ENCODE measurements around the gene E2F6.

E2F6 gene

DNA sequence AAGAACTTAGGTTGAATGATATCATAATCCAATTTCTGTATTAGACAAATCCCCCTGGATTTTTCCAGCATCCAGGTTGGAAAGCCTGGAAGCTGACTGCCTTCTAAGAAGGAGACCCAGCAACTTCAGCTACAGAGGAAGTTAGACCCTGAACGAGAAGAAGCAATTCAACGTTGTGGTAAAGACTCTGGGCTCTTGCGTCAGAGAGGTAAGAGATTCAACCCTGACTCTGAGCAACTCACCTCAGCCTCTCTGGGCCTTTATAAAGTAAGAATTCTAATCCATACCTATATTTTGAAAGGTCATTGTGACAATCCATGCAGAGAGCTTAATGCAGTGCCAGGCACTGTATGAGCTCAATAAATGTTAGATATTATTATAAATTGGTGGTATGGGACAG, 9.7 kb downstream of the E2F6 start:
- no peak for DNase-seq

DNA sequence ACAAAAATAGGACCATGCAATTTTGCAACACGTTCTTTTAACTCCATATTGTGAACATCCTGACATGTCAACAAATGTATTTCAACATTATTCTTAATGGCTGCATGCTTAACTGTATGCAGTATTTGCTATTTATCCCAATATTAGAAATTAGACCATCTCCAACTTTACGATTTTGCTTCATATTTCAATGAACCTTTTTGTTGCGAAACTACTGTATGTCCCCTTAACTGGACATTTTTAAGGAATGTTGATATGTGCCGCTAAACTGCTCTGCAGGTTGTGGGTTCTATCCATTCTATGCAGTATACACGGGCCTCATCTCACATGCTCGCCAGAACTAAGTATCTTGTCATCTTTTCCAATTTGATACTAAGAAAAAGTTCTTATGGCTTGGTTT, 11.1 kb downstream of the E2F6 start:
- no peak for DNase-seq

DNA sequence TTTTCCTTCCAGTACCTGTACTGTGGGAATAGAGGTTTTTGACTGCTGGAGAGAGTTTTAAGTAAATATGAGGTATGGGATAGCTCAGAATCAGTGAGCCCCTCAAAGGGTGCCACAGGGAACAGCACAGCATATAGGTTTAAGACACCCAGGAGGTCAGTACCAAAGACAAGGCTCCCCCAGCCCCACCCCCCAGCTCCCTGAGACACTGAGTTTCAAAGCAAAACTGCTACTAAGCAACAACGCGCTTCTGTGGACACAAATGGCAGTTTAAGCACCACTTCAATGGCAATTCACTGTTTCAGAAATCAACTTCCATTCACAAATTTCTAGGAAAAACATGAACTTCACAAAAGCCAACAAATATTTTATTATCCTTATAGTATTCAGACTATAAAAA, 15.2 kb downstream of the E2F6 start:
- DNase-seq = no peak

DNA sequence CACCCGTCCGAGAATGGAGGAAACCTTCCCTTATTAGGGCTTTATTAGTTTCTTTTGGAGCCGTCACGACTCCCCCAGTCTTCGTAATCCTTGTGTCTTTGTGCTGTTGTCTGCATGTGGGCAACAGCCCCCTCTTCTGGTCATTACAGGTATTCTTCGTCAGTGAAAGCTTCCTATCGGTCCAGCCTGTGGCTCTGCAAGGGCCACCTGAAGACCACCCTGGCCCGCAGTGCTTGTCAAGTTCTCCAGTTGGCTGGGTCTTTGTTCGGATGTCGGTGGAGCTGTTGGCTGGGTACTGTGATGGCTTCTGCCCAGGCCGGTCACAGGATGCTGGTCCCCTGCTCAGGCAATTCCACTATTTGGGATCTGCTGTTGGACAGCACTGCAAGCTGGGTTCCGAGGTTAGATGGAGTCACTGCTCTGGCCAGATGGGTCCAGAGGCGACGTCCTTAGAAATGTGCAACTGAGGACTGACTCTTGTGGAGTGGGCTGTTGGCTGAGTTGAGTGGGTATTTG, 19.2 kb downstream of the E2F6 start:
- DNase-seq = peak; percentile 7

DNA sequence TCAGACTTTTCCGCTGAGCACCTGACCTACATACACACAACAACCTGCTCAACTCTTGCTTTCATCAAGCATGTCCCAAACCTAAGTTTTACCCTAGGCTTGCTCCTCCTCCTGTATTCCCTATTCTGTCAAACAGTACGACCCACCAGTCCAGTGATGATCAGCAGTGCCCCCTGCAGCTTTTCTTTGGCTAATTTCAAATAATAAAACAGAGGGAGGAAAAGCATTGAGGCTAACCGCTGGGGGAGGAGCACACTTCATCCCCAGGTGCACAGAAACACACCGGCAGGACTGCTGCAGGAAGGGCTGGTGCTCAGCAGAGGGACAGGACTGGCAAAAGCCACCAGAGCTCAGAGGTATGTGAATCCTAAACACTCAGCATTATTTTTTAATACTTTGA, 21.2 kb downstream of the E2F6 start:
- no peak for DNase-seq

DNA sequence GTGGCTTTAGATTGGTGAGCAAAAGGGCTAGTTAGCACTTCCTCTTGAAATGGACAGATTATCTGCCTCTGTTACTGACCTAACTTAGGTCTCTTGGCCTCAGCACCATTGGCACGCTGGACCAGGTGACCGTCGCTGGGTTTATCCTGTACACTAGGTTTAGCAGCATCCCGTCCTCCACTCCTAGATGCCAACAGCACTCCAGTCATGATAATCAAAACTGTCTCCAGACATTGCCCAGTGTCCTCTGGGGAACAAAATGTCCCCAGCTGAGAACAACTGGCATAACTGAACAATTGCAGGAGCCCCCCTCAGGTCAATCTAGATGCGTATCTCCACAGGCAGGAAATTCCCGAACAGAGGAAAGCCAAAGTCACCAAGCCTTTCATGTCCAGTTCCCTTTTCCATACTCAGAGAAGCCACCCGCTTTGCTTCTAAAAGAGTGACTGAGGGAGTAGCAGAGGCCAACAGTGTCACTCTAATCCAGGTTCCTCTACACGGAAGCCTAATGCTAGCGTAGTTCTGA, 27.3 kb downstream of the E2F6 start:
- no peak for DNase-seq

DNA sequence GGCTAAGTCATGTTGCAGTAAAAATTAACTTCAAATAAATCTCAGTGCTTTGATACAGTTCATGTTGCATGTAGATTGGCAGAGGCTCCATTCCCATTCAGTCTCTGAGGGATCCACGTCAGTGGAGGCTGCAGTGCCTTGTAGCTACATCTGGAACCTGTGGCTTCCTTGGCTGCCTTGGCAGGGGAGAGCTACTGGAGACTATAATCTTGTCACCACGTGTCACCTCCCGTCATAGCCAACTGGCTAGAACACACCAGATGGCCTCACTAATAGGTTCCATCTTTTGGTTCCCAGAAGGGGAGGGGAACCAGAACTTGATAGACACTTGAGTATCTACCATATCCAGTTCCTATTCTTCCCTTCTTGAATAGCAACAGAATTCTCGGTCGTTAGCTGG, 28.4 kb downstream of the E2F6 start:
- peak; percentile 22 for DNase-seq

DNA sequence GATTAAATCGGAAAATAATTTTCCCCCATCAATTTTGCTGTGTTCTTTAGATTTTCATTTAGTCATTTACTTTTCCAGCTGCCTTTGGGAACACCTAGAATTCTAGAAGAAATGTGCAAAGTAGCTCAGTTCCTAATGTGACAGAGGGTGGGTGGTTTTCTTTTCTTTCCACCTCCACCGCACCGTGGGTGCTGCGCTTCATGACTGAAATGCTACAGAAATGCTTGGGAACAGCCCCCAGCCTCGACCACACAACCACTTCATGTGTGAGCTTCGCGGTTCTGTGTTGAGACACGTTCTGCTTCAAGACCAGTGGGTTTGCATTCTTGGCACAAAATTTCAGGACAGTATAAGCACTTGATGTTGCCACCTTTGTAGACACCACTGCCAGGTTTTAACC, 30.9 kb downstream of the E2F6 start:
- no peak for DNase-seq

DNA sequence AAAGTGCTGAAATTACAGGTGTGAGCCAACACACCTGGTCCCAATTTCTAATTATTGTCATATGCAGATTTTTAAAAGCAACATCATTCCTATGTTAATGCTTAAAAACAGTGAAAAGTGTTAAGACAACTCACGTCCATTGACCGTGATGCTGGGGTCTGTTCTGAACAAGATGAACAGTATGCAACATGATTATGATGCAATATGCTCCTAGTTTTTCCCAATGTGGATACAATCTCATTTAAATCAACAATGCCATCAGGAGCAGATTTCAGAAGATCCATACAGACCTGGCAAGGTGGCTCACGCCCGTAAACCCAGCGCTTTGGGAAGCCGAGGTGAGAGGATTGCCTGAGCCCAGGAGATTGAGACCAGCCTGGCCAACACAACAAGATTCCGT, 31.5 kb downstream of the E2F6 start:
- no peak for DNase-seq

DNA sequence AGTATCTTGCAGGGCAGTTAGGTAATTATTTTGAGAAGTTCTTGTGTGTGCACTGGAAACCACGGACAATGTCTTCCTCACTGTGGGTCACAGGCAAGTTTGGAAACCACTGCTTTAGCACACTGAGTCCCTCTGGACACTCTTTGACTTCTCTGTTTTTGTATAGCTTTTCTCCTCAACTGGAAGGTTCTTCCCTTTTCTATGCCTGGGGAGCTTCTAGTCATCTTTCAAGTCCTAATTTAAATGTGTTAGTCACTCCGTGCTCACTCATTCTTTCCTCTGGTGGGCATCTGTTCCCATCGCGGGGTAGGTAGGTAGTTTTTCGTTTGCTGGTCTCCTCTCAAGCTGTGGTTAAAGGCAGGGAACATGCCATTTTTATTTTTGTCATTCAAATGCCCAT, 32.1 kb downstream of the E2F6 start:
- no peak for DNase-seq

DNA sequence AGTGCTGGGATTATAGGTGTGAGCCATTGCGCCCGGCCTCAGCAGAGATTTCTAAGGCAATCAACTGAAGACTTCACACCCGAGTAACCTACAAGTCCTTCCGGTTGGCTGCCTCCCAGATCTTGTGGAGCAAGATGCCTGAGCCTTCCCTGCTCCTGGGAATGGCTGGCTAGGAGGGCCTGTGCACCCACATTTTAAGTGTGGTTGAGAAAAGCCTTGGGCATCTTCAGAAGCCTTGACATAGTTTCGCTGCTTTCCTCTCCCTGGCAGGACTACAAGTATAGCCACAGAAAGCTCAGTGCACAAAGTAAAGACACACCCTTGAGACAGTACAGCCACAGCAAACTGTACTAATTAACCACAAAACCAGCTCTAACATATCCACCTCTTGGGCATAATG, 35.2 kb downstream of the E2F6 start:
- DNase-seq = no peak

DNA sequence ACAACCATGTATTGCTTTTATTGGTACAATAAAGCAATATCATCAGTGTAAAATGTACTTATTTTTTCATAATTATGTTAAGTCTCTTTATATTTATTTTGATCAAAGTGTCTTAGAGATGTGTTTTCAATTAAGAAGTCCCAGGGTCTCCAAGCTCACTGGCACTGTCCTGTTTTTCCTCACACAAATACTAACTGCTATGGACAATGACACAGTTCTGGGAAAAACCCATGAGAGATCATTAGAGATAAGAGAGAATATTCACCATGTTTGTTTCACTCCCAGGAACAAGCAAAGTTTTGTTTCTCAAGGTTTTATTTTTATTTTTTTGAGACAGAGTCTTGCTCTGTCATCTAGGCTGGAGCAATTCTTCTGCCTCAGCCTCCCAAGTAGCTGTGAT, 38.7 kb downstream of the E2F6 start:
- DNase-seq = no peak

DNA sequence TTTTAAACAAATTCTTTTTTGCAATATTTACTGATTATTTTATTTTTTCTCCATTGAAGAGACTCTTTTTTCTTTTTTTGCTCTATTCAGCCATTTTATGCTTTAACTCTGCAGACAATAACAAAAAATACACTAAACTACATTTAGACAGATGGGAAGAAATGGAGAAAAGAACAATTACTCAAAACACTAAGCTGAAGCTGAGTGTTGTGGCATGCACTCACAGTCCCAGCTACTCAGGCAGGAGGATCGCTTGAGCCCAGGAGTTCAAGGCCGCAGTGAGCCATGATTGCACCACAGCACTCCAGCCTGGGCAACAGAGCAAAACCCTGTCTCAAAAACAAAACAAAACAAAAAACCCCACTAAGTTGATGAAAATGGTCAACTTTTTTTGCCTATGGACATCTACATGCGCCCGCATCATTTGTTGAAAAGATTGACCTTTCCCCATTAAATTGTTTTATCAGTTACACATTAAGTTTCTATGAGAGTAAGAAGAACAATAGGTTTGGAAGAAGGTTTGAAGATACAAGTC, 43.0 kb downstream of the E2F6 start:
- DNase-seq = no peak

DNA sequence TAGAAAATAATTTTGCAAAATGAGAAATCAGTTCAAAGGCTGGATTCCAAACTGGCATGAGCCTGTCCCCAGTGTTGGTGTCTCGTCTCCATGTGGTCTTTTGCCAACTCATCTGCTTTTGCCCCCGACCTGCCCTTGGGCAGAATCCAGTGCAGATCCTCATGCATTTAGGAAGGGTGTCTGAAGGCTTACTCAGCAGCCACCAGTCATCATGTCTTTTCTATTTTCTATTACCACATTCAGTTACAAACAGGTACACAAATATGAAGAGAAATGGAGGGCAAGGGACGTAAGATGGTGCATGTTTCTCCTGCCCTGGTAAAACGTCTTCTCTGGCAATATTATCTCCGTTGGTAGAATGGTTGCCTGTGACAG, 43.5 kb downstream of the E2F6 start:
- DNase-seq = no peak

DNA sequence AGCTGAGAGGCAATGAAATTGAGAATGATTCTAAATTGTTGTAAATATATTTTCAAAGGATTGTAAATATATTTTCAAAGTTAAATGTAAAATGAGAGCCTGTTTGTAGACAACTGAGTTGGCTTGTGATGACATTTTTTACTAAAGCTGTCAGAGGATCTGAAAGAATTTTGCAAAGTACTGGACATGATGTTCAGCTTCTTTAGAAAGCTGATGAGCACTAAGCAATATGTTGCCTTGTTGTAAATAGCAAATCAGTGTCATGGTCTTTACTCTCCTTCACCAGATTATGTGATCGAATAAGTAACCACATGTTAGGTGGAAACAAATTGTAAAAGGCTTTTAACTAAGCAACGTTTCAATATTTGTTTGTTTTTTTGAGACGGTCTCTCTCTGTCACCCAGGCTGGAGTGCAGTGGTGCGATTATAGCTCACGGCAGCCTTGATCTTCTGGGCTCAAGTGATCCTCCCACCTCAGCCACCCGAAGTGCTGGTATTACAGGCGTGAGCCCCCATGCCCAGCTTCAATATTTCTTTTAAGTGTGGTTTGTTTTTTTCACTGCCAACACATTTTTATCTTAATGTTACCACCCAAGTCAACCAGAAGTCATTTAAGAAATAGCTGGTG, 44.0 kb downstream of the E2F6 start:
- no peak for DNase-seq

DNA sequence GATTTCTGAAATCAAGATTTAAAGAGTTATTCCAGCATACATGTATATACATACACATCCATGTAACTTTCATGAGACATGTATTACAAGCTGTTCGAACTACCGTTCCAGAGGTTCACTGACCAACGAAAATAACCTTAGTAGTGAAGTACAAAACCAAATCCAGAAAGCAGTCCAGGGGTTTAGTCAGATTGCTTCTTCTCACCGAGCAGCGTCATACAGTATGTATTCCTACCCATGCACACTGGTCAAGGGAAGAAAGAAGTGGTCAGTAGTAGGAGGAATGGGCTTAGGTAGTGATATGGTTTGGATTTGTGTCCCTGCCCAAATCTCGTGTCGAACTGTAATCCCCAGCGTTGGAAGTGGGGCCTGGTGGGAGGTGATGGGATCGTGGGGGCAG, 45.3 kb downstream of the E2F6 start:
- no peak for DNase-seq

DNA sequence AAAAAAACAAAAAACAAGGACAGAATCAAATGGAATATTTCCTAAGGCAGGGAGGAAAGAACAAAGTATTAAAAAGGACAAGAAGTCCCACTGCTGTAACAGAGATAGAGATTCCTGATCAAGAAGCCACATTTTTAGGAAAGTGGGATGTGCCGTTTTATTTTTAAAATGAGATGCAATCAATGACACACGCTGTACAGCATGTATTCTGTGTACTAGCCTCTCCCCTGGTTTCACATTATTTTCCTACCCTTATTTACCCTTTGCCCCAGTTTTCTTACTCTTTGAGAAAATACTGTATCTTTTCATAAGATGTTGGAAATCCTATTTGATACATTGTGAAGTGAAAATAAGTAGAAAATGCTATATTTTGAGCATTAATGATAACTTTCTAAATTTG, 45.8 kb downstream of the E2F6 start:
- no peak for DNase-seq

DNA sequence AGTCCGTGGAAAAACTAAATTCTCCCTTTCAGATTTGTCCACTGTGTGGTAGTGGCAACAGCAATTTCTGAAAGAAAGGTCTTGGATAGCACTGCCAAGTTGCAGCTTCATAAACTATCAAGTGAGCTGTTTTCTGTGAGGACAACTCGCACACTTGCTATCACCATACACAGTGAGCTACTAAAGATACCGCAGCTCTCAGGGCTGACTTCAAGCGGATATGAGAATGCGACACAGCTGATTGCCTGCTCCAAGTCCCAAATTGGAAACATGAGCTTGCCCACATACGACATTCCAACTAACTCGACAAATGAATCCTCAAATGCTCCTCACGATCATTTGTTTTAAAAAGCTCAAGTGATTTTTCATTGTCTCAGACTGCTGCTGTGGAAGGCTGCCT, 46.2 kb downstream of the E2F6 start:
- DNase-seq = no peak

DNA sequence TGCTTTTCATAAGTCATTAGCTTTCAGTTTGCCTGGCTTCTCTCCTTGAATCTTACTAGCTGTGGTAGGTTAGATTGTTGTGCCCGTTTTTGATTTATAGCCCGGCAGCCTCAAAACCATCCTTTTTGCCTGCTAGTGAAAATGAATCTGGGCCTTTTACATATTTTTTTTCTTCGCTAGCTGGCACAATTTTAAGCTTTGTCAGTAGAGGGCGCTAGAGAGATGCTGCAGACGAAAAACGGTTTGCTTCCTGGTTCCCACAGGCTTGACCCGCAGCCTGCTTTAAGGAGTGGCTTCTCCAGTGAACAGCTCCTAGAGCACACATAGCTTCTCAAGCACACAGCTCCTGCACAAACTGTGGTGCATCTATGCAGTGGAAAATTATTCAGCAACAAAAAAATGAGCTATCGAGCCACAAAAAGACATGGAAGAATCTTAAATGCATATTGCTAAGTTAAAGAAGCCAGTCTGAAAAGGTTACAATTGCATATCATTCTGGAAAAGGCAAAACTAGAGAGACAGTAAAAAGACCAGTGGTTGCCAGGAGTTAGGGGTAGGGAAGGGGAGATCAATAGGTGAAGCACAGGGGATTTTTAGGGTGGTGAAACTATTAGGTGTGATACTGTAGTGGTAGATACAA, 47.9 kb downstream of the E2F6 start:
- no peak for DNase-seq

DNA sequence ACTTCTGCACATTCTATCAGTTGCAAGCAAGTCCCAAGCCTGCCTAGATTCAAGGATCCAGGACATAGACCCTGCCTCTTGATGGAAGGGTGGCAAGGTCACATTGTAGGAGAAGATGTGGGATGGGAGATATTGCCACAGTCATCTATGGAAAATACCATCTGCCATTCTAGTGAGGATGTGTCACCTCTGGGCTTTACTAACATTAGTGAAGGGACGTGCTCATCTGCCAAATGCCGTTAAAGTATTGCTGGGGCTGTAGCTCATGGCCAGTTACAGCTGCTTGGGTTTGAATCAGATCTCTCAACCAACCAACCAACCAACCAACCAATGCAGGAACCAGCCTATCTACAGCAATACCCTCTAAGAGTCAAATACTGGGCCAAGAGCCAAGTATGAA, 49.0 kb downstream of the E2F6 start:
- DNase-seq = no peak

DNA sequence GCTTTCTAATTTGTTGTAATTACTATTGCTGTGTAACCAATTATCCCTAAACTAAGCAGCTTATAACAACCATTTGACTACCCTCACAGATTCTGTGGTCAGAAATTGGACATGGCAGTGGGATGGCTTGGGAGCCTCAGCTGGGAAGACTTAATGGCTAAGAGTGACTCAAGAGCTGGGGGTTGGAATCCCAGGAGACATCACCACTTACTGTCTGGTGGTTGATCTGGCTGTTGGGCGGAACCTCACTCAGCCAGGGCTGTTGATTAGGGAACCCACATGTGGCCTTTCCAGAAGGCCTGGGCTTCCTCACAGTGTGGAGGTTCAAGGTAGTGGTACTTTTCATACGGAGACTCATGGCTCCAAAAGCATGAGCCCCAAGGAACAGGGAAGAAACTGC, 49.8 kb downstream of the E2F6 start:
- DNase-seq = no peak

DNA sequence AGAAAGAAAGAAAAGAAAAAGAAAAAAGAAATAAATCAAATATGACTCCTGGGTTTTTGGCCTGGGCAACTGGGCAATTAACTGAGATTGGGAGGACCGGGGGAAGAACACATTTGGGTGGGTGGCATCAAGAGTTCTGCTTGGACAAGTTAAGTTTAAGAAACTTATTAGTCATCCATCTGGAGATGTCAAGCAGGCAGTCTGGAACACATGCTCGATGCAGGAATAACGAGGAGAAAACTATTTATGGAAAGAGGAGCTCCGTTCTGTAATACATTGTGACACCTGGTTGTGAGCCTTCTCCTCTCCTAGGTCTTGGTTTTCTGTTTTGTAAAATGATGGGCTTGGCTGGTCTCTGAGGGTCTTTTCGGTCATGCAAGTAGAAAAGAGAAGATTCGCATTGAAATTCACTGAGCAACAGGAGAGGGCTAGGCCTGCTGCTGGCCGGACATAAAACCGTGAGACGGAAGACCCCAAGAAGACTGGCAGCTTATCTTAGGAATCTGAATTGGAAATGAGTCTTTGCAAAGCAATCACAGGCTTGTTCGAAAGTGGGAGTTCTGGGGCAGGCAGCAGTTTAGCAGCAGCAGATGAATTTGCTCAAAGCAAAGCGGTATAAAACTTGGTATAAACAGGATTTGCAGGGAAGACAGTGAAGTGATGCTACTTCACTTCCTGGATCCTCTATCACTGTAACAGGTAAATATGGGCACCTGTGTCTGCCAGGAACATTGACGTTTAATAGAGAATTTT, 51.4 kb downstream of the E2F6 start:
- peak; percentile 11 for DNase-seq

DNA sequence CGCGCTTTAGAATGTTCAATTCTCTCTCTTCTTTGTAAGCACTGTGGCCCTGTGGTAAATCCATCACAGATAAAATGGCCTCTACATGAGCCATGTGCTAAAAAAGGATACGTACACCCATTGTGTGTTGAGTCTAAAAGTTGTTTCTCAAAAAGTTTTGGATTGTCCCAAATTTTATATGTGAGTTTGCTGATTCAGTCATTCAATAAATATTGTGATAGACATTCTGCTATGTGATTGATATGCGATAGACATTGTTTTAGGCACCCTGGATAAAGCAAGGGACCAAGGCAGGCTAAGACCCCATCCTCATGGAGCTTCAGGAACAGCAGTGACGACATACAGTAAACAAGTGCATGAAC, 53.5 kb downstream of the E2F6 start:
- no peak for DNase-seq
